Panc1 (cell line): ENCODE measurements around the gene ERCC3.

ENCODE experiments used
- CTCF ChIP-seq: fragments of 450-650 bp; IDR thresholded peaks from 2 replicates; pipeline ENCODE4 v1.5.1; 2017; ENCODE audit warnings: mild to moderate bottlenecking
- POLR2AphosphoS5 ChIP-seq: IDR thresholded peaks from 2 replicates; pipeline ENCODE4 v1.6.1; 2012; ENCODE audit warnings: mild to moderate bottlenecking, low read depth, low read length, moderate library complexity

GRCh38 chr2:127324635-127325034, 30.7 kb upstream of the ERCC3 start:
- TF ChIP-seq CTCF (peak; percentile 73; the same call in 1 of the 2 replicates), POLR2AphosphoS5 (no peak)
